HG03139 (cell line): ENCODE measurements around the gene NPTX1.

ENCODE experiments used
- ATAC-seq: cut with Tn5 transposase; IDR thresholded peaks from one replicate; pipeline ENCODE4 v1.9.1; 2021; ENCODE audit not compliant: unreplicated experiment

NPTX1 gene

DNA sequence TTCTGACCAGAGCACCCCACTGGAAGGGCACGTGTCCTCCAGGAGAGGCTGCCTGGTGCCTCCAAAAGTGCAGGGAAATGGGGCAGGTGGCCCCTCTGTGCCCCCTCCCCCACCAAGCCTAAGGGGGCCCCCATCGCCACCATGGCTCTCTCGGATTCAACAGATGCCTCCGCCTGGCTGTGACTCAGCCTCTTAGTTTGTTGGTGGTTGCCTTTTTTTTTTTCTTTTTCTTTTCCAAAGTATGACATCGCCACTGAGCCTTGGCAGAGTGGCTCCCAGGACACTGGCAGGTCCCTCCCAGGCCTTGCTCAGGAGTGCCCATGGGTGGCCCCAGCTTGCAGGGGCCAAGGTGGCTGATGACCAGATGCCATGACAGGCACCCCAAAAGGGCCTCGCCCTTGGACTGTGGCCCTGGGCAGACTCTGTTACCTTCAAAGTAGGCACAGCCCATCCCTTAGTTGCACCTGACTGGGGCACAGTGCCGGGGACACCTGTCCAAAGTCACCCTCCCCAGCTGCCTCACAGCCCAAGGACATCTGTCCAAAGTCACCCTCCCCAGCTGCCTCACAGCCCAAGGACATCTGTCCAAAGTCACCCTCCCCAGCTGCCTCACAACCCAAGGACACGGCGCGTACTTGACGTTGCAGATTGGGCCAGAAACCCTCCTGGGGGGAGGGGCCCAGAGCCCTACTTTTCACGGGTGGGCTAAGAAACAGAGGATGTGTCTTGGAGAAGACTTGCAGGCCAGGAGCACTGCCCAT lies 29.6 kb downstream of the NPTX1 start:
- no peak for ATAC-seq

DNA sequence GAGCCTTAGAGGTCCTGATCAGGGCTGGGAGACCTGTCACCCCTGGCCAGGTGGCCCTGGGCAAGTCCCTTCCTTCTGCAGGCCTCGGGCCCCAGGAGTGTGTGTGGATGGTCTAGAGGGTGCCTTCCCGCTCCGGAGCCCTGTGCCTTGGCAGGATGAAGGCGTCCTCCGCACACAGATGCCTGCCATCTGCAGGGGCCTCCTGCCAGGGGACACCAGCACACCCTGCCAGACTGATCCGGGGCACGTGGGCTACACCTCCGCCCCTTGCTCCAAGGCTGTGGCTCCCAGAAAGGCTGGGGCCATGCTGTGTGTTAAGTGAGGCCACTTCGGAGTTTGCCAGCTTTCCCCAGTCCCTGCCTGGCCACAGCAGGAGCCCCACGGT lies 30.7 kb downstream of the NPTX1 start:
- ATAC-seq, result no peak

DNA sequence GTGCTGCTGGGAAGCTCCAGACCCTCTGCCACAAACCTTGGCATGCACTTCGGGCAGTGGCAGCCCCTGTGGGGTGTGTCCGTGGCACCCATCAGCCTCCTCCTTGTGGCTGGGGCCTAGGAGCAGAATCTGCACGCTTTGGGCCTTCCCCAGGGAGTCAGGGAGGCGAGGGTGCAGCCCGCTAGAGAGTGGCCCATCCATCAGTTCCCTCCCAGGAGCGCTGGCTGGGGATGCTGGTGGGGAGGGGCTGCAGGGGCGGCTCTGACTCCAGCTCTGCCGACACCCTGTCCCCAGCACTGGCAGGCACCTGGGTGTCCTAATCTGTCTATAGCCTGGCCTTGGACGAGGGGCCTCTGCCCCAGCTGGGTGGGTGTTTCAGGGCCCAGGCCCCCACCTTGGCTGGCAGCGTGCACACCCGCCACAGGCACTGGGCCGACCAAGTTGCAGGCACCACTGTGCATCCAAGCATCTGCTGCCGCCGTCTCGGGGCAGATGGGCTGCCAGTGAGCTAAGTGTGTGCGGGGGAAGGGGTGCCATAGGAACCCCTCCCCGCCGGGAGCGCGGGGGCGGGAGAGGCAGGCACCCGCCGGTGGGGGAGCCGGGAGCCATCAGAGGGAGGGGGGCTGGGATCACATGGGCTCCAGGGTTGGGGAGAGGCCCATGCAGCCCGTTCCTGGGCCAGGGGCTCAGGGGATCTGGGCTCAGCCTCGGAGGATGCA lies 31.2 kb downstream of the NPTX1 start:
- ATAC-seq, result no peak

DNA sequence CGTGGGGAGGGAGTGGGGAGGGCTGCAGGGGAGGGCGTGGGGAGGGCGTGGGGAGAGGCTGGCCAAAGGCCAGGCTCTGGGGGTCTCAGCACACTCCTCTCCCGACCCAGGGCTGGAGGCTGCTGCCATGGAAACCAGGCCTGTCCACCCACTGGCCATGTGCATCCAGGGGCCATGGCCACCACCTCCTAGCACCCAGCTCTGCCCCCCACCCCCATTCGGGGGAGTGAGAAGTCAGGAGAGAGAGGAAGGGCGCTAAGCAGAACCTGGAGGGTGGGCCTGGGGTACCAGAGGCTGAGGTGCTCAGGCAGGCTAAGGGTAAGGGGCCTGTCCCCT lies 31.8 kb downstream of the NPTX1 start:
- ATAC-seq, result no peak

DNA sequence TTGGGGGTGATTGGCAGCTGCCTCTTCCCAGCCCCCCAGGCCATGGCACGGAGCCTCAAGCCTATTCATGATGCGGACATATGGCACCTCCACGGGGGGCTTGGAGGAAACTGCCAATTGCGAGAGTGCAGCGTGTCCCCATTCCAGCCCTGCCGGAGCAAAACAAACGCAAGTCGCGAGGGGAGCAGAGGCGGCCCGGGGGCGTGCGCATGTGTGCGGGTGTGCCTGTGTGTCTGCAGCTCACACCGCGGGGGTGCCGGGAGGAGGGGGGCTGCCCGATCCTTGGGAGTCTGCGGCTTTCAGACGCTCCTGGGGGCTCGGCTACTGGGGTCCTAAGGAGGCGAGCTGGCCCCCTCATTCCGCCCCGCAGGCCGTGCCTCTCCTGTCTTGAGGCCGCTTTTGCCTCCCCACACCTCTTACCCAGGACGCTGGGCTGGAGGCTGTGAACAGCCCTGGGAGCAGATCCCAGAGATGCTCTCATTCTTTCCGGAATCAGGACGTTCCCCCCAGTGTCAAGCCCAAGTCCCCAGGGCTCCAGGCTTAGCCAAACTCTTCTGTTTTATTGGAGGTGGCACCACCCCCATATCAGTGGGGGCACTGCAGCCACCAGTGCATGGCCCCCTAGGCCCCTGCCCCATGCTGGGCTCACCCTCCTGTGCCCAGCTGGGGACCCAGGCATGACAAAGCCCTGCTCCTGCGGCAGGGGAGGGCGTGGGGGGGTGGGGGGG lies 32.3 kb downstream of the NPTX1 start:
- no peak for ATAC-seq

DNA sequence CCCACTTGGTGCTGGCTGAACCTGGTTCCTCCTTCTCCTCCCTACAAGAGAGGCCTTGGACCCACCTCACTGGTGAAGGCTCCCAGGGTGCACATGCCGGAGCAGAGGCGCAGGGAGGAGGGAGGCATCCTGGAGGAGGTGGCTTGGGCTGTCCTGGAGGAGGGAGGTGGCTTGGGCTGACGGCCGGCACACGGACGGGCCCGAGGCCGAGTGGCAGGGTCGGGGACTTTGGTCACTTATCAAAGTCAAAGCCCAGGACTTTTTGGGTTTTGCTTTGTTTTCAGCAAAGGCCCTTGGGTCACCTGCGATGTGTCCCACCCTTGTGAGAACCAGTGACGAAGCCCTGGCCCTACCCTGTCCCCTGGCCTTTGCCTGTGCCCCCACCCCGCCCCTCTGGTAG lies 32.9 kb downstream of the NPTX1 start:
- ATAC-seq, result no peak

DNA sequence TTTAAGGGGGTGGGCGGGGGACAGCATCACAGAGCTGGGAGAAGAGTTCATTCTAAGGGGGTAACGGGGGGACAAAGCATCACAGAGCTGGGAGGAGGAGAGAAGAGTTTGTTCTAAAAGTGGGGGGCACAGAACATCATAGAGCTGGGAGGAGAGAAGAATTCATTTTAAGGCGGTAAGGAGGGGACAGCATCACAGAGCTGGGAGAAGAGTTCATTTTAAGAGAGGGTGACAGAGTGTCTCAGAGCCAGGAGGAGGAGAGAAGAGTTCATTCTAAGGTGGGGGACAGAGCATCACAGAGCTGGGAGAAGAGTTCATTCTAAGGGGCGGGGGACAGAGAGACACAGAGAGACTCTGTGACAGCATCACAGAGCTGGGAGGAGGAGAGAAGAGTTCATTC lies 33.6 kb downstream of the NPTX1 start:
- ATAC-seq, result no peak

DNA sequence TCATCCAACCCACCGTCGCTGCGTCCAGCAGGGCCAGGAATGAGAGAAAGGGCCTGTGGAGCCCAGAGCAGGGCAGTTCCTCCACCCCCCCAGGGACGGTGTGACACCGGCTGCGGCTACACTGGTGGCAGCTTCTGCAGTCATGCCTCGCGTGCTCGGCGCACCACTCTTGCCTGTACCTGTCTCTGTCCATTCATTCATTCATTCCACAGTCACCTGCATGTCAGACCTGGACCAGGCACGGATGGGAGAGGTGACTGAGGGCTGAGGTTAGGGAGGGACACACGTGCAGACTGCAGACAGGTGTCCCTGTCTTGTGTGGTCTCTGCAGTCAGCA lies 34.1 kb downstream of the NPTX1 start:
- no peak for ATAC-seq

DNA sequence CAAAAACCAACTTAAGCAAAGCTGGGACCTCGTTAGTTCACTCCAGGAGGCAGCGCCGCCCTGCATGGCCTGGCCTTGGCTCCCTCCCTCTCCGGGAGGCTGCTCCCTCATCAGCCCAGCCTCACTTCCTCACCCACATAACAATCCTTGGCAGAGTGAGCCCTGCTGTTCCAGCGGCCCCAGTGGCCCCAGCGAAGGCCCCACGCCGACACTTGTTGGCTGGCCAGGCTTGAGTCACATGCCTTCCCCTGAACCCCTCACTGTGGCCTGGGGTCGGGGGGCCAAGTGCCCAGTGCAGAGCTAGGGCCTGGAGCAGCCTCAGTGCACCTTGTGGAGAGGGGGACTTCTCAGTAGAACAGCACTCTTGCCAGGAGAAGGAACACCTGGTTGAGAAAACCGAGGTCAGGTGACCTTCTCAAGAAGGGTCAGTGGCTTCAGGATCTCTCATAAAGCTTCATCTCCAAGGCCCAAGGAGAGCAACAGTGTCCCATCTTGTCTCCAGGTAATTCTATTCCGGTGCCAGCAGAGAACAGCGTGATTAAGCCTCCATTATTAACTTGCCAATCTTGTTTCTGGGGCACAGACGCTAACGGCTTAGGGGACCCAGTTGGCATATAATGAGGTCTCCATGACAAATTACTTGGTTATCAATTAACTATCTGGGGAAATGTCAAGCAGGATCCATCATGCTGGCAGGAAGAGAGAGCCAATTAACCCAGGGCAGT lies 34.6 kb downstream of the NPTX1 start:
- ATAC-seq, result no peak

DNA sequence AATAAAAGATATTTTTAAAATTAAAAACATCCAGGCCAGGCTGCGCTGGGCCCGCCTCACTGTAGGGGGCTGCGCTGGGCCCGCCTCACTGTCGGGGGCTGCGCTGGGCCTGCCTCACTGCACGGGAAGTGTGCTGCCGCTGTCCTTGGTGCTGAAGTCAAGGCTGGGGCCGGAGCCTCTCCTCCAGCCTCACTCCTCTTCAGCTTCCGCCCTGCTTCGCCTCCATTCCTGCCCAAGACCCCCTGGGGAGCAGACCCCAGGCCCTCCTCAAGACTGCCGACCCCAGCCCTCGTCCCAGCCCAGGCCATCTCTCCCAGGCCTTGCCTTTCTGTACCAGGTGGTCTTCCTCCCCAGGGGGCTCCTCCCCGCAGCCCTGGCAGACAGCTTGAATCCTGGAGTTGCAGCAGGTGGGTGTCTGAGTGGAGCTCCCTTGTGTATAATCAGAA lies 35.3 kb downstream of the NPTX1 start:
- ATAC-seq, result no peak

DNA sequence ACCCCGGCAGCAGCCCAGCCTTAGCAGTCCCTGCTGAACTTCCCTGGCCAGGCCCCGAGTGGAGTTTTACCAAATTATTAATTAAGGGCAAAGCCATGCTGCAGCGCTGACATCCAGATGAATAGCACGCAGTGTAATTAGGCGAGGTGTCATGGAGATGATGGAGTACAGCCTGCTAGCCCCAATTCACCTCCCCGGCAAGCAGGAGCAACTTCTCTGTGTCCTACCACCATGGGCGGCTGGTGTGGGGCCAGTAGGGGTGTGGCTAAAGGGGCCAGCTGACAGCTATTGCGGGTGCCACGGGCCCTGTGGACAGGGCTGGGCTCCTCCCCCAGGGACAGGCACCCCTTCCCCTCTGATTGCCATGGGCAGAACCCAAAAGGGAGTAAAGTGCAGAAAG lies 36.9 kb downstream of the NPTX1 start:
- ATAC-seq, result no peak

DNA sequence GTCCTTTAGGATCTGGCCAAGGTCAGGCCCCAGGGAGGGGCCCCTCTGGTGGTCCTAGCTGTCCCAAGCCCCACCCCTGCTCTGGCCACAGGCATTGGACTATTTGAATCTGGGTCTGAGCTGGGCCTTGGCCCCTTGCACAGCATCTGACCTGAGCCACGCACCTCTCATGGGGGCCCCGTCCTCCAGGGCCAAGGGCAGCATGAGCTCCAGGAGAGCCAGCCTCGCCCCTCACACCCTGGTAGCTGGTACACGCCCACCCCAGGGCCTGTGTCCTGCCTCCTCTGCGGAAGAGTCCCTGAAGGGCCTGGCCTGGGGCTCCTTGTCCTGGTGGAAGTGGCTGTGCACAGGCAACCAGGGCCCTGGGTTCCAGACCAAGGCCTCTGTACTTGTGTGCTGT lies 37.6 kb downstream of the NPTX1 start:
- no peak for ATAC-seq

DNA sequence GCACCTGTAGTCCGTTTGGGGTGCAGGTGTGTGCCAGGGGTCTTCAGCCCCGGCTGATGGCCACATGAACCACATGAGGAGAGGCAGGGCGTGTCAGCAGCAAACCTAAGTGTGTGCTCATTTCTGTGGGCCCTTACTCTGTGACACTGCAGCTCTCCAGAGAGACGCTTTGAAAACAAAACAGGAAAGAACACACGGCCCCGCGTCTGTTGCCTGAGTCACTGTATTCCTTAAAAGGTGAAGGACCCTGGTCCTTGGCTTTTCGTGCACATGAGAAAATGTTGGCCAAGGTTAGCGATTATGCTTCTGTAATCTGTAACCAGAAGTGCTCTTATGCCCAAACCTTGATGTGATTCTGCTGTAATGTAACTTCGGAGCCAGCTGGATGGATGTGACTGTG lies 38.9 kb downstream of the NPTX1 start:
- ATAC-seq, result no peak

DNA sequence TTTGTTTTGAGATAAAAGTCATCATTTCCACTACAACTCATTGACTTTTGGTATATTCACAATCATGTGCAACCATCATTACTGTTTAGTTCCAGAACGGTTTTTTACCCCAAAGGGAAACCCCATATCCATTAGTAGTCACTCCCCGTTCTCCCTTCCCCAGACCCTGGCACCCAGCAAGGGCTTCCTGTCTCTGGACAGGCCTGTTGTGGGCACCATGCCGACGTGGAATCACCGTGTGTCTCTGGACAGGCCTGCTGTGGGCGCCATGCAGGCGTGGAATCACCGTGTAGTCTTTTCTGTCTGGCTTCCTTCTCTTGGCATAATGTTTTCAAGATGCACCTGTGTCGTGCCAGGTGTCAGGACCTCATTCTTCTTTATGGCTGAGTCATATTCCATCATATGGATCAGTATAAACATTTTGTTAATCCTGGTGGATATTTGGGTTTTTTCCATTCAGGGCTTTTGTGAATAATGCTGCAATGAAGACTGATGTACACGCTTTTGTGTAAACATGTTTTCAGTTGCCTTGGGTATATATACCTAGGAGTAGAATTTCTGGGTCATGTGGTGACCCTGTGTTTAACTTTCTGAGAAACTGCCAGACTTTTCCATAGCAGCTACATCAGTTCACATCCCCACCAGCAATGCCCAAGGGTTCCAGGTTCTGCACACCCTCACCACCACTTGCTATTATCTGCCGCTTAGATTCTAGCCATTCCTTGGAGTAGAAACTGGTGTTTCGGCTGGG lies 42.3 kb downstream of the NPTX1 start:
- no peak for ATAC-seq

DNA sequence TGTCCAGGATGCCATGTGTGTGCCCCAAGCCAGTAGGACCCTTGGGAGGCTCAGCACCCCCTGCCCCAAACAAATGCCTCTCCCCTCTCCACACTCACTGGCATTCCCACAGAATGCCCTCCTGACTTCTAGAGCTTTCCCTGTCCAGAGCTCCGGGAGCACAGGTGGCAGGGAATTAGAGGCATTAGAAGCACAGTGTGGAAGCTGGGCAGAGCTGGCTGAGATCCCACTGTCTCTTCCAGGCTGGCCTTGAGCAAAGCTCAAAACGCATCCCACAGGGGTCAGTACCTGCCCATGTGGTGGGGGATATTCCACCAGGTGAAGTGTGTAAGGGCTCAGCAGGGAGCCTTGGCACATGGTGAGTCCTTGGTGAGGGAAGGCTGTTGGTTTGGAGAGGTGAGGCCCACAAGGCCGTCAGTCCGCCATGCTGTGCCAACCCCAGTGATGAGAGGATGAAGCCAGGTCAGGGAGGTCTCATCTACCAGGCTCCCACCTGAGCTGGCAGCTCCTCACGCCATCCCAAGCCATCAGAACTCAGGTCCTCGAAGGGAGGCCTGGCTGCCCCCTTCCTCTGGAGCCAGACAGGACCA lies 43.4 kb downstream of the NPTX1 start:
- no peak for ATAC-seq

DNA sequence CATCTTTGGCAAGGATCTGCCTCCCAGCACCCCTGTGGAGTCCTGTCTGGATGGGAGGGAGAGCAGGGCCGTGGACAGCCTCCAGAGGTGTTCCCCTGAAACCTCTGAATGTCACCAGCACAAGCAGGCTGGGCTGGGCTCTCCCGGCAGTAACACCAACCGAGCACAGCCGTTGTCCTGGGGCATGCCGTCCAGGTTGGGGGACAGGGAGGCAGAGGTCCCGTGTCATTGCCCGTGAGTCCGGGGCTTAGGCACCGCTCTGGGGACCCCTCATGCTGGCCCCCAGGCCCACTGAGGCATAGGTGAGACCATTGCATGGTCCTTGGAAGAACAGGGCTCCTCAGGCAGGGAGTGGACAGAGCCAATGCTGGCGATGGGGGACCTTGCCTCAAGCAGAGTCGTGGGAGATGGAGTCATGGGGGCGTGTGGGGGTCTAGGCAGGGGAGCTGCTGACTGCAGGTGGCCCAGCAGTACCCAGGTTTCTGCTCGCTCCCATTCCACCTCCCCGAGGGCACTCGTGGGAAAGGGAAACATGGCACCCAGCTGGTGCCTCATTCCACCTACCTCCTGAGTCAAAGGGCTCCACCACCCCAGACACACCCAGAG lies 44.0 kb downstream of the NPTX1 start:
- no peak for ATAC-seq

DNA sequence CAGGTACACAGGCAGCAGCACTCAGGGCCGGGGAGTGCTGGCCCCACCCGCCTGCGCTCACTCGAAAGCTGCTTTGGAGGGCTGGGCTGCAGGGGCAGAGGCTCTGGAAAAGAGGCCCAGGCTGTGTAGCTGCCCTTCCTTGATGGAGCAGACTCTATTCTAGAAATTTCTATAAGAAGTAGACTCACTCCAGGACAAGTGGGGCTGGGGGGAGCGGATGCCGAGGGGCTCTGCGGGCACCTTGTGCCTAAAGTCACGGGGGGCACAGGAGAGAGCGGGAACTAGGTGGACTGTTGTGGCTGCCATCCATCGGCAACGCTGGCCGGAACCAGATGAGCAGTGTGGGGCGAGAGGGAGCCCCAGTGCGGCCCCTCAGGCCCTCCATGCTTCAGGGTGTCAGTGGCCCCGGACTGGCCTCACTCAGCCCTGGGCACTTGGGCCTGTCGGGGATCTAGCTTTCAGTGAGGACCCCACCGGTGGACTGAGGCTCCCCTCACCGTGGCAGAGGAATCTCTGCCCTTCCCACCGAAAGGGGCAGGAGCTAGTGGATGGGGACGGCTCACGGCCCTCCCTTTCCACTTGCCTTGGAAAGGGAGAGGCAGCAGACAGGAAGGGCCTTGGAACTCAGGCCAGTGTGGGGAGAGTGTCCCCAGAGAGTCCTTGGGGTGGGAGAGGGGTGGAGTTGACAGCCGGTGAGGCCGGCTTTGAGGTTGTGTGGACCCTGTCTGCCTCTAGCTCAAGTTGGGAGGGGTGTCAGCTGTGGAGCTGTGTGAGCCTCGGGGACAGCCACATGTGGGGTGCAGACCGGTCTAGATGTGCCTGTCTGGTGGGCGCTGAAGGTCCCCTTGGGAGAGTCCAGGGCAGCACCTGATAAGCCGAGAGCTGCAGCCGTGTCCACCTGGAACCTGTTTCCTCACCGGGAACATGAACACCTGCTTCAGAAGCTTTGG lies 44.9 kb downstream of the NPTX1 start:
- no peak for ATAC-seq

DNA sequence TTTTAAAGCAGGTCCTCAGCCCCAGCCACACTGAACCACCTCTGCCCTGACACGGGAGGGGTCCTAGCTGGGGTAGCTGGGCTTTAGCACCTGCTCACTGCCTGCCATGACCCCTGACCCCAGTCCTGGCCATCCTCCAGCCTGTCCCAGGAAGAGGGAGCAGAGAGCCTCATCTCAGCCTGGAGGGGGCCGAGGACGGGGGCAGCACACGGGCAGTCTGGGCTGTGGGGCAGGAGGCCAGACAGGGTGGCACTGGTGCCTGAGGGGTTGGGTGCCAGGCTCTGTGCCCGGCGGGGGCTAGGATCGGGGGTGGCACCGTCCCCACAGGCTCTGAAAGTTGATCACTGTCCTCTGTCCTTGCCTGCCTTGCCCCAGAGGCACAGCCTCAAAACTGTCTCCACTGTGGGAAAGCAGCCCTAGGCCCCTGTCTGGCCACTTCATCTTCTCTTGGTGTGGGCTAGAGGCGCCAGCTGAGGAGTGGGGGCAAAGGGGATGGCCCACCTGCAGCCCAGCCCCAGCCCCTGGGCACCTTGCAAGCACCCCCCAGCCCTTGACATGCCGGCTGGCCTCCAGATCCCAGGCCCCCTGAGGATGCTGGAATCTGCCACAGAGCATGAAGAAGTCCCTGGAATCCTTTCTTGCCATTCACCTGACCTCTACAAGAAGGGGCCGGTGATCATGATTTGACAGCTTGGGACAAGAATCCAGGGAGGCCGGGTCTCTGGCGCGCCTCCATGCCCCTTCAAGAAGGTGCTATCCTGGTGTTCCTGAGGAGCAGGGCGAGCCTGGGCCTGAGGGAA lies 45.8 kb downstream of the NPTX1 start:
- ATAC-seq, result no peak
